K562 (cell line): ENCODE measurements around the gene NAGS. TPM values are rescaled to one million over a fixed set of nuclear protein-coding genes. Genes with fewer than 3 reads are reported as not detected.

Experiments used
- ATAC-seq: fragments of 200-7000 bp; cut with Tn5 transposase; 3 replicates; pipeline ENCODE4 v1.9.1; 2020; ENCODE audit warnings: moderate library complexity
- BruUV-seq: library from RNA; stranded (reverse); fragments of 400-500 nt; replicated peaks from 2 replicates; lab custom pipeline; 2021; lab: Mats Ljungman, UMichigan
- CTCF ChIA-PET: fragments of 300-600 bp; formaldehyde crosslinking; extraction: SDS; loops from one replicate; lab custom pipeline; 2021; ENCODE audit warnings: low intra/inter-chr PET ratio; lab: Yijun Ruan, JAX
- POLR2A ChIA-PET: fragments of 300-600, 350-650 bp; sonication (Branson Sonifier 250); formaldehyde crosslinking; extraction: SDS; loops from one replicate; lab custom pipeline; 2021; ENCODE audit warnings: antibody characterized with exemption, inconsistent platforms; lab: Yijun Ruan, JAX
- DNase-seq, 4 experiments: peaks; one replicate each; pipeline versions ENCODE4 v3.0.0 to v3.0.0-alpha.2; 2011 to 2018; ENCODE audit warnings: low spot score in 3 of 4, mixed read lengths in 3 of 4; ENCODE audit errors: extremely low read depth in 1 of 4
- FAIRE-seq: peaks from 2 replicates; lab custom pipeline; 2011; peaks lifted over from hg19 to GRCh38; lab: Jason Lieb, UNC
- H2AFZ ChIP-seq: 2 replicates; pipeline ENCODE4 v1.6.0; 2011; ENCODE audit warnings: low read depth, low read length, control low read depth, inconsistent platforms
- H3K27ac ChIP-seq: fragments of 200-600 bp; 3 replicates; pipeline ENCODE4 v1.8.0; 2011; ENCODE audit warnings: low read depth, mild to moderate bottlenecking, control low read depth, inconsistent platforms, low read length, moderate library complexity, mixed read lengths; ENCODE audit errors: extremely low read depth
- H3K27me3 ChIP-seq, 2 experiments: fragments of 300-600 bp in 1 of 2; 2 replicates in 1 of 2; 3 replicates in 1 of 2; pipeline versions ENCODE4 v1.6.0 to v1.8.0; 2011; ENCODE audit warnings: inconsistent platforms in 2 of 2, low read length in 2 of 2, mild to moderate bottlenecking in 1 of 2, mixed read lengths in 1 of 2, moderate library complexity in 1 of 2; ENCODE audit not compliant: control insufficient read depth in 2 of 2, insufficient read depth in 2 of 2
- H3K36me3 ChIP-seq: fragments of 300-600 bp; 3 replicates; pipeline ENCODE4 v1.8.0; 2011; ENCODE audit warnings: mild to moderate bottlenecking, low read length, inconsistent platforms; ENCODE audit not compliant: control insufficient read depth, insufficient read depth
- H3K4me1 ChIP-seq, 2 experiments: fragments of 200-600 bp in 1 of 2; replicated peaks in 1 of 2; 2 replicates in 1 of 2; 3 replicates in 1 of 2; pipeline versions ENCODE4 v1.5.1 to v1.8.0; 2011; ENCODE audit warnings: inconsistent platforms in 2 of 2, low read length in 2 of 2, mild to moderate bottlenecking in 1 of 2, mixed read lengths in 1 of 2, moderate library complexity in 1 of 2; ENCODE audit not compliant: control insufficient read depth in 2 of 2, insufficient read depth in 2 of 2
- H3K4me2 ChIP-seq: 2 replicates; pipeline ENCODE4 v1.6.1; 2011; ENCODE audit warnings: low read length, control low read depth, inconsistent platforms, mixed read lengths; ENCODE audit not compliant: insufficient read depth
- H3K4me3 ChIP-seq: fragments of 200-600 bp; sonication (generic), shearing (Covaris generic); 2 replicates; pipeline ENCODE4 v1.5.1; 2016; ENCODE audit warnings: control low read depth, inconsistent platforms
- H3K79me2 ChIP-seq: fragments of 200-600 bp; 3 replicates; pipeline ENCODE4 v1.8.0; 2011; ENCODE audit warnings: low read length, inconsistent platforms; ENCODE audit not compliant: control insufficient read depth, insufficient read depth
- H3K9ac ChIP-seq, 2 experiments: 2 replicates each; pipeline versions ENCODE4 v1.6.0 to v1.6.1; 2011; ENCODE audit warnings: low read depth in 2 of 2, low read length in 2 of 2, control low read depth in 1 of 2, inconsistent platforms in 1 of 2, mild to moderate bottlenecking in 1 of 2, mixed read lengths in 1 of 2; ENCODE audit not compliant: insufficient read depth in 1 of 2
- H3K9me1 ChIP-seq: one replicate; pipeline ENCODE4 v1.6.0; 2011; ENCODE audit warnings: inconsistent platforms, mild to moderate bottlenecking, low read length, moderate library complexity; ENCODE audit not compliant: control insufficient read depth, insufficient read depth
- H3K9me3 ChIP-seq: replicated peaks from 2 replicates; pipeline ENCODE4 v1.5.1; 2011; ENCODE audit warnings: low read depth, low read length, inconsistent platforms; ENCODE audit not compliant: control insufficient read depth, insufficient read depth
- H4K20me1 ChIP-seq: replicated peaks from 2 replicates; pipeline ENCODE4 v1.6.1; 2011; ENCODE audit warnings: low read length, inconsistent platforms, mixed read lengths; ENCODE audit not compliant: control insufficient read depth, insufficient read depth
- SPI1 ChIP-seq: IDR thresholded peaks from 2 replicates; pipeline ENCODE4 v1.6.1; 2011; ENCODE audit warnings: low read depth, low read length, control low read depth, borderline replicate concordance
- ZNF77 ChIP-seq: fragments of 250-450 bp; sonication (Bioruptor Pico); IDR thresholded peaks from 2 replicates; pipeline ENCODE4 v1.5.0; 2020
- WGBS: fragments of 100-300 bp; shearing (Covaris generic); methylation state at CpG from one replicate; pipeline ENCODE4 v1.1.6; 2016; ENCODE audit warnings: low coverage, mixed read lengths; ENCODE audit not compliant: insufficient coverage; ENCODE audit errors: missing lambda C conversion rate; 5-methylcytosine and 5-hydroxymethylcytosine counted together
- in situ Hi-C: fragments of 300-500 bp; cut with MboI; formaldehyde crosslinking; loops from 4 replicates; pipeline ENCODE4 v1.15.0; 2018; ENCODE audit warnings: inconsistent platforms, mixed read lengths
- intact Hi-C: fragments of 100-400 bp; cut with micrococcal nuclease; formaldehyde crosslinking; loops from 2 replicates; pipeline ENCODE4 v1.14.2; 2022
- polyA plus RNA-seq, 8 experiments: library from polyadenylated mRNA; depleted of rRNA in 4 of 8; stranded (reverse) in 5 of 8; unstranded in 3 of 8; fragments of >200 nt; fragmentation: Nextera tagmentation in 2 of 8; fragmentation: Illumina TruSeq in 1 of 8; extraction: Ambion mirVana in 2 of 8; extraction: Trizol in 1 of 8; gene quantifications; 2 replicates each; pipeline versions ENCODE4 v1.2.1 to v1.2.3, GENCODE V29; 2011 to 2014; ENCODE audit warnings: inconsistent platforms in 1 of 8, missing spikeins in 1 of 8
- total RNA-seq, 7 experiments: library from RNA; depleted of rRNA in 6 of 7; stranded (reverse); fragments of >200 nt in 6 of 7; fragmentation: Illumina TruSeq in 2 of 7; extraction: Trizol in 2 of 7; gene quantifications; 2 replicates each; pipeline versions ENCODE4 v1.2.1 to v1.2.3, GENCODE V29; 2011 to 2021; ENCODE audit warnings: low replicate concordance in 1 of 7
- TF ChIP-seq, protein P1 (sequence below): IDR thresholded peaks from 3 replicates; pipeline ENCODE4 v1.6.1; 2011; ENCODE audit warnings: borderline replicate concordance, mild to moderate bottlenecking, moderate library complexity; ENCODE audit not compliant: insufficient read length; ENCODE audit errors: extremely low read depth
- TF ChIP-seq, protein P2 (sequence below): fragments of 250-450 bp; sonication (Bioruptor Pico); IDR thresholded peaks from 2 replicates; pipeline ENCODE4 v1.4.0; 2020; ENCODE audit warnings: mild to moderate bottlenecking

Gene NAGS
- total and polyA plus RNA-seq, 9 of the 15 experiments (the other 6 are each of a cell fraction or from before 2014, with no cell fraction given): not detected

DNA sequence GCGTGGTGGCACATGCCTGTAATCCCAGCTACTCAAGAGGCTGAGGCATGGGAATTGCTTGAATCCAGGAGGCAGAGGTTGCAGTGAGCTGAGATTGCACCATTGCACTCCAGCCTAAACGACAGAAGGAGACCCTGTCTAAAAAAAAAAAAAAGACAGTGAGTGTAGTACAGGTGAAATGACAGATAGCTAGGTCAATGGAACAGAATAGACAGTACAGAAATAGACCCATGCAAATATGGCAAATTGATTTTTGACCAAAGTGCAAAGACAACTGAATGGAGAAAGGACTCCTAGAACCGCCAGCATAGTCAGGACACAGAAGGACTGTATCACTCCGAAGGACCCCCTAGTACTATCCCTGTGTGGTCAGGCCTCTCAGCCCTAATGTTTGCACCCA lies 34.1 kb upstream of the NAGS start:
- Histone ChIP-seq H4K20me1 (0 out of 2 replicates have a peak, but pooled peaks cover 4% of the 10 kb centered on the region), H2AFZ (no peak overlapping the region), H3K4me3 (no peak overlapping the region), H3K27me3 (peaks cover 21 to 51% of the 10 kb centered on the region in 2 experiments), H3K9me1 (no peaks in the 10 kb centered on the region), H3K4me1 (no peaks in the 10 kb centered on the region), H3K79me2 (no peaks in the 10 kb centered on the region), H3K9ac (no peak overlapping the region), H3K27ac (no peak overlapping the region), H3K4me2 (no peak overlapping the region), H3K9me3 (no peaks in the 10 kb centered on the region), H3K36me3 (no peaks in the 10 kb centered on the region)
- ATAC-seq (no peak), FAIRE-seq (no peak), DNase-seq (no peak)
- WGBS: 4% methylated on average over 4 of the region's 4 CpGs
- no TSS peak for BruUV-seq
- POLR2A ChIA-PET: interaction anchor here (1.2 kb wide), 1 partner anchor 12 kb away, joined by 7 read pairs; no protein-coding TSS in a partner anchor
- intact Hi-C loops (no loop called here), in situ Hi-C loops (no loop called here)
- CTCF ChIA-PET: no interaction called here
- TF ChIP-seq, protein P1, sequence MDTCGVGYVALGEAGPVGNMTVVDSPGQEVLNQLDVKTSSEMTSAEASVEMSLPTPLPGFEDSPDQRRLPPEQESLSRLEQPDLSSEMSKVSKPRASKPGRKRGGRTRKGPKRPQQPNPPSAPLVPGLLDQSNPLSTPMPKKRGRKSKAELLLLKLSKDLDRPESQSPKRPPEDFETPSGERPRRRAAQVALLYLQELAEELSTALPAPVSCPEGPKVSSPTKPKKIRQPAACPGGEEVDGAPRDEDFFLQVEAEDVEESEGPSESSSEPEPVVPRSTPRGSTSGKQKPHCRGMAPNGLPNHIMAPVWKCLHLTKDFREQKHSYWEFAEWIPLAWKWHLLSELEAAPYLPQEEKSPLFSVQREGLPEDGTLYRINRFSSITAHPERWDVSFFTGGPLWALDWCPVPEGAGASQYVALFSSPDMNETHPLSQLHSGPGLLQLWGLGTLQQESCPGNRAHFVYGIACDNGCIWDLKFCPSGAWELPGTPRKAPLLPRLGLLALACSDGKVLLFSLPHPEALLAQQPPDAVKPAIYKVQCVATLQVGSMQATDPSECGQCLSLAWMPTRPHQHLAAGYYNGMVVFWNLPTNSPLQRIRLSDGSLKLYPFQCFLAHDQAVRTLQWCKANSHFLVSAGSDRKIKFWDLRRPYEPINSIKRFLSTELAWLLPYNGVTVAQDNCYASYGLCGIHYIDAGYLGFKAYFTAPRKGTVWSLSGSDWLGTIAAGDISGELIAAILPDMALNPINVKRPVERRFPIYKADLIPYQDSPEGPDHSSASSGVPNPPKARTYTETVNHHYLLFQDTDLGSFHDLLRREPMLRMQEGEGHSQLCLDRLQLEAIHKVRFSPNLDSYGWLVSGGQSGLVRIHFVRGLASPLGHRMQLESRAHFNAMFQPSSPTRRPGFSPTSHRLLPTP: no peak
- TF ChIP-seq ZNF77 (CRISPR knock-in tag): no peak
- TF ChIP-seq SPI1: no peak
- TF ChIP-seq, protein P2, sequence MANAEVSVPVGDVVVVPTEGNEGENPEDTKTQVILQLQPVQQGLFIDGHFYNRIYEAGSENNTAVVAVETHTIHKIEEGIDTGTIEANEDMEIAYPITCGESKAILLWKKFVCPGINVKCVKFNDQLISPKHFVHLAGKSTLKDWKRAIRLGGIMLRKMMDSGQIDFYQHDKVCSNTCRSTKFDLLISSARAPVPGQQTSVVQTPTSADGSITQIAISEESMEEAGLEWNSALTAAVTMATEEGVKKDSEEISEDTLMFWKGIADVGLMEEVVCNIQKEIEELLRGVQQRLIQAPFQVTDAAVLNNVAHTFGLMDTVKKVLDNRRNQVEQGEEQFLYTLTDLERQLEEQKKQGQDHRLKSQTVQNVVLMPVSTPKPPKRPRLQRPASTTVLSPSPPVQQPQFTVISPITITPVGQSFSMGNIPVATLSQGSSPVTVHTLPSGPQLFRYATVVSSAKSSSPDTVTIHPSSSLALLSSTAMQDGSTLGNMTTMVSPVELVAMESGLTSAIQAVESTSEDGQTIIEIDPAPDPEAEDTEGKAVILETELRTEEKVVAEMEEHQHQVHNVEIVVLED (CRISPR knock-in tag): no peak
